ENCODE results near the gene FBLN1. TPM values are rescaled to one million over a fixed set of nuclear protein-coding genes. Genes with fewer than 3 reads are reported as not detected.

Gene FBLN1
- total RNA-seq, 1 donor from 2014 or later, result 297 TPM

DNA sequence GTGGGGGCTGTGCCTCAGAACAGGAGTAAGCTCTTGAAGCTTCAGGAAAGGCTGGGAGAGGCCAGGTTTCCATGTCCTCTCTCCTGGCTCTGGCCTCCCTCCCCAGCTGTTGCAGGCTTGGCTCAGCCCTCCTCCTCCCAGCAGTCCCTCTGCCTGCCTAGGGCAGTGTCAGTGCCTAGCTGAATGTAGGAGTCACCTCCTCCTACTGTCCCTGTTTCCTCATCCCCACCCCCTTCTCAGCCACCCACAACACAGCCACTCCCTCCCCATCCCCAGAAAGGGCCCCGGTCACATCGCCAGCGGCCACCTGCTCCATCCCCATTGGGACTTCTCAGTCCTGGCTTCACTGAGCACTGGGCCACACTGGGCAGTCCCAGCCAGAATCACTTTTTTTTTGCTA is 2.9 kb upstream of the FBLN1 start:
- DNase-seq (ENCODE audit: low spot score in 2 of 2, unreplicated experiment in 2 of 2), result no peak

DNA sequence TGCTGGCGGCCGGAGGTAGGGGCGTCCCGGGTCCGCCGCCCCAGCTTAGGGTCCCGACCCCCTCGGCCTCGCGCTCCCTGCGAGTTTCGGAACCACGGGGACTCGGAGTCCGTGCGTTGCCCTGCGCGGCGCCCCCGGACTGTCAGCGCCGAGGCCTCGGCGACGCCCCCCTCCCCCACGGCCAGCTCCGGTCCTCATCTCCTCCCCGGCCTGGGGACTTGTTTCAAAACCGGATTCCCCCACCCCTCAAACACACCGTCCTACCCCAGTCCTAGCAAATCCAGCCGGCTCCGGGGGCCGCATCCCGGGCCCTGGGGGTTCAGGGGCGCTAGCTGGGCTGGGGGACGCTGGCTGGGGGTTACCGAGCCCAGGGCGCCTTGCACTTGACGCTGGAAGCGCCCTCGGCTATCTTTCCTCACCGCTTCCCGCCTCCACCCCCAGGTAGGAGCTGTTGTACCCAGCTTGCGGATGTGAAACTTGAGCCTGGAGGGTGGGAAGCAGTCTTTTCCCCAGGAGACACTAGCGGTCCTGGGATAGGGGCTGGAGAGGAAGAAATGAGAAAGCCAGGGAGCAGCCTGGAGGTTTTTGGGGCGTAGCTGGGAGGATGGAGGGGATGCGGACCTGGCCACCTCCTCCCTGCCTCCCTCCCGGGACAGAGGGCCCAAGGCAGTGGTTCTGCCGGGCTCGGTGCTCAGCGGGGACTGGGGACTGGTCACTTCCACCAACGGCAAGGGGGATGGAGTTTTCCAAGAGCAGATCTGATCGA is 550 bp downstream of the FBLN1 start:
- Mint-ChIP-seq H3K36me3 (no peaks in the 10 kb centered on the region), H3K4me1 (peaks cover 42% of the 10 kb centered on the region), H3K27ac (peak overlapping the region; percentile 98), H3K27me3 (ENCODE audit: low read depth) (no peaks in the 10 kb centered on the region), H3K9me3 (no peaks in the 10 kb centered on the region), H3K4me3 (peak overlapping the region; percentile 83)
- TF ChIP-seq, protein P1, sequence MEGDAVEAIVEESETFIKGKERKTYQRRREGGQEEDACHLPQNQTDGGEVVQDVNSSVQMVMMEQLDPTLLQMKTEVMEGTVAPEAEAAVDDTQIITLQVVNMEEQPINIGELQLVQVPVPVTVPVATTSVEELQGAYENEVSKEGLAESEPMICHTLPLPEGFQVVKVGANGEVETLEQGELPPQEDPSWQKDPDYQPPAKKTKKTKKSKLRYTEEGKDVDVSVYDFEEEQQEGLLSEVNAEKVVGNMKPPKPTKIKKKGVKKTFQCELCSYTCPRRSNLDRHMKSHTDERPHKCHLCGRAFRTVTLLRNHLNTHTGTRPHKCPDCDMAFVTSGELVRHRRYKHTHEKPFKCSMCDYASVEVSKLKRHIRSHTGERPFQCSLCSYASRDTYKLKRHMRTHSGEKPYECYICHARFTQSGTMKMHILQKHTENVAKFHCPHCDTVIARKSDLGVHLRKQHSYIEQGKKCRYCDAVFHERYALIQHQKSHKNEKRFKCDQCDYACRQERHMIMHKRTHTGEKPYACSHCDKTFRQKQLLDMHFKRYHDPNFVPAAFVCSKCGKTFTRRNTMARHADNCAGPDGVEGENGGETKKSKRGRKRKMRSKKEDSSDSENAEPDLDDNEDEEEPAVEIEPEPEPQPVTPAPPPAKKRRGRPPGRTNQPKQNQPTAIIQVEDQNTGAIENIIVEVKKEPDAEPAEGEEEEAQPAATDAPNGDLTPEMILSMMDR (IDR thresholded peaks at IDR 0.05; ENCODE audit: unreplicated experiment), result no peak
- no peak for DNase-seq (ENCODE audit: low spot score in 2 of 2, unreplicated experiment in 2 of 2)

More for the DNA sequence above, 2.9 kb upstream of the FBLN1 start:
- no peaks in the 10 kb centered on the region for H3K9me3 Mint-ChIP-seq
- TF ChIP-seq, protein P1 (IDR thresholded peaks at IDR 0.05; ENCODE audit: unreplicated experiment), result no peak
- H3K36me3 Mint-ChIP-seq, result no peaks in the 10 kb centered on the region
- H3K4me1 Mint-ChIP-seq, result peaks cover 38% of the 10 kb centered on the region
- peak overlapping the region; percentile 39 for H3K27ac Mint-ChIP-seq
- no peak overlapping the region for H3K4me3 Mint-ChIP-seq
- H3K27me3 Mint-ChIP-seq (ENCODE audit: low read depth), result no peaks in the 10 kb centered on the region

- TF ChIP-seq, protein P1 (IDR thresholded peaks at IDR 0.05; ENCODE audit: unreplicated experiment), result no peak
- Mint-ChIP-seq H3K36me3 (no peaks in the 10 kb centered on the region), H3K27me3 (ENCODE audit: low read depth) (no peaks in the 10 kb centered on the region), H3K9me3 (no peaks in the 10 kb centered on the region), H3K27ac (peak overlapping the region; percentile 98), H3K4me1 (peaks cover 46% of the 10 kb centered on the region), H3K4me3 (peak overlapping the region; percentile 83)
- no peak for DNase-seq (ENCODE audit: low spot score in 2 of 2, unreplicated experiment in 2 of 2)
Observed at GRCh38 chr22:45503816-45504372, 1.2 kb downstream of the FBLN1 start.

GRCh38 chr22:45504373-45505341 is 2.0 kb downstream of the FBLN1 start:
- Mint-ChIP-seq H3K4me1 (peaks cover 49% of the 10 kb centered on the region), H3K4me3 (peak overlapping the region; percentile 83), H3K27me3 (ENCODE audit: low read depth) (no peaks in the 10 kb centered on the region), H3K36me3 (no peaks in the 10 kb centered on the region), H3K27ac (peak overlapping the region; percentile 98), H3K9me3 (no peaks in the 10 kb centered on the region)
- DNase-seq (ENCODE audit: low spot score in 2 of 2, unreplicated experiment in 2 of 2), result peak in 1 of 2 experiments; percentile 57
- TF ChIP-seq, protein P1 (IDR thresholded peaks at IDR 0.05; ENCODE audit: unreplicated experiment), result no peak

DNA sequence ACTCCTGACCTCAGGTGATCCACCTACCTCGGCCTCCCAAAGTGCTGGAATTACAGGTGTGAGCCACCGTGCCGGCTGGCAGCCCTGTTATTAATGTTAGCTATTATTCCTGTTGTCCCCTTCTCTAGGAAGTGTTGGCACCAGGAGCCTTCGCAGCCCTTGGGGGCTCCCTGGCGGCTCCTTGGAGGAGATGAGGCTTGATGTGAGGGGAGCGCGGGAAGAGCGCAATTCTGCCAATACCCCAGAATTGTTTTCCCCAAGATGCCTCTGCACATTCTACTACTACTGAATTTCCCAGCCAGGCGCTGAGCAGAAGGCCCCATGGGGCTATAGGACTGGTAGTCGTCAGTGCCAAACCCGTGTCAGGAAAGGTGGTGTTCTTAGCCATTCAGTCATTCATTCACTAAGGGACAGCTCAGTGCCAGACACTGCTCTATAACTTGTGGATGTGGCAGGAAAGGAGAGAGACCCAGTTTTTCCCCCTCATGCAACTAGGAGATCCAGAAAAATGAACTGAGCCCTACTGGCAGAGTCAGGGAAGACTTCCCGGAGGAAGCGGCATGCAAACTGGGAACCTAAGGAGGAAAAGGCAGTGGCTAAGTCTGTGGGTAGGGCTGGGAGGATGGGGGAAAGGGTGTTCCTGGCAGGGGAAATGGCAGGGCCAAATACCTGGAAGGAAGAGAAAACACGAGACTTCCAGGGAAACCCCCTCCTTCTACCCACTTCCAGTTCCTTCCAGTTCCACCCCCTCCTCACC is 3.5 kb downstream of the FBLN1 start:
- no peak for DNase-seq (ENCODE audit: low spot score in 2 of 2, unreplicated experiment in 2 of 2)
- Mint-ChIP-seq H3K27ac (peak overlapping the region; percentile 88), H3K4me1 (peaks cover 59% of the 10 kb centered on the region), H3K36me3 (no peaks in the 10 kb centered on the region), H3K9me3 (no peaks in the 10 kb centered on the region), H3K27me3 (ENCODE audit: low read depth) (no peaks in the 10 kb centered on the region), H3K4me3 (no peak overlapping the region)
- TF ChIP-seq, protein P1 (IDR thresholded peaks at IDR 0.05; ENCODE audit: unreplicated experiment), result no peak

Data from mesothelial cell of epicardium (in vitro differentiated cells).